ENCODE data around the gene TNPO2. TPM values are rescaled to one million over a fixed set of nuclear protein-coding genes. Genes with fewer than 3 reads are reported as not detected.
"Not testable (repeated sequence)": the region's sequence is repeated elsewhere in the genome, so short reads cannot be mapped to it uniquely, and the experiment has no call there.

TNPO2 gene
- total and polyA plus RNA-seq, 2 donors (not counting 1 experiment from before 2014, with no cell fraction given) = 36.0 to 52.5 TPM

DNA sequence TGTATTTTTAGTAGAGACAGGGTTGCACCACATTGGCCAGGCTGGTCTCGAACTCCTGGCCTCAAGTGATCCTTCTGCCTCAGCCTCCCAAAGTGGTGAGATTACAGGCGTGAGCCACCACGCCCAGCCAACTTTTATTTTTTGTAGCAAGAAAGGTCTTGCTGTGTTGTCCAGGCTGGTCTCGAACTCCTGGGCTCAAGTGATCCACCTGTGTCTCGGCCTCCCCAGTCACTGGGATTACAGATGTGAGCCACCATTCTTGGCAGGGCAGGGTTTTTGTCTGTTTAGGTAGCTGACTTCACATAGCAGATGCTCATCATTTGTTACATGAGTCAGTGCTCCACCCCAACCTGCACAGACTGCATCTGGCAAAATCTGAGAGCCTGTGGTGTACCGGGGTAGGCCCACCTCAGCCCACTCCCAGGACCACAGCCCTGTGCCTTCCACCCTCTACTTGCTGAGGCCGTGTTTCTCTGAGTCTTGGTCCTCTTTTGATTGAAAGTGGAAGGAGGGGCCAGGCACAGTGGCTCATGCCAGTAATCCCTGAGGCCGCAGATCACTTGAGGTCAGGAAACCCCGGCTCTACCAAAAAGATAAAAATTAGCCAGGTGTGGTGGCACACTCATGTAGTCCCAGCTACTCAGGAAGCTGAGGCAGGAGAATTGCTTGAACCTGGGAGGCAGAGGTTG is 4.2 kb upstream of the TNPO2 start:
- no peak for TF ChIP-seq EZH2 (IDR thresholded peaks at IDR 0.05; ENCODE audit: low read length, missing control alignments)
- TF ChIP-seq CTCF (conservative IDR thresholded peaks at IDR 0.05 in 1 of 2, IDR thresholded peaks at IDR 0.05 in 1 of 2; ENCODE audit: low read depth in 1 of 2, low read length in 2 of 2) = no peak
- H3K9ac ChIP-seq (ENCODE audit: insufficient read depth, low read length) = no peak overlapping the region
- H3K4me3 ChIP-seq (replicated peaks in 1 of 4; ENCODE audit: control extremely low read depth in 1 of 4, insufficient read depth in 1 of 4, low read depth in 3 of 4, low read length in 4 of 4) = no peak overlapping the region
- H3K4me2 ChIP-seq (ENCODE audit: extremely low read depth, insufficient read depth, low read length) = no peak overlapping the region
- no peak overlapping the region for H2AFZ ChIP-seq (ENCODE audit: low read length)
- H3K79me2 ChIP-seq (ENCODE audit: control insufficient read depth, insufficient read depth, low read length) = peaks cover 39% of the 10 kb centered on the region
- no peaks in the 10 kb centered on the region for H3K9me3 ChIP-seq (ENCODE audit: control insufficient read depth, insufficient read depth, low read depth, low read length)
- H3K27ac ChIP-seq (ENCODE audit: insufficient read depth, low read length) = no peak overlapping the region
- H3K36me3 ChIP-seq (ENCODE audit: control insufficient read depth, insufficient read depth, low read length) = peaks cover 22% of the 10 kb centered on the region
- H3K27me3 ChIP-seq (ENCODE audit: control insufficient read depth, insufficient read depth, low read length) = no peaks in the 10 kb centered on the region
- no peaks in the 10 kb centered on the region for H4K20me1 ChIP-seq (ENCODE audit: control insufficient read depth, extremely low read depth, insufficient read depth, low read length)
- no peak for DNase-seq (ENCODE audit: low read depth in 2 of 2)
- peaks cover 8% of the 10 kb centered on the region for H3K4me1 ChIP-seq (ENCODE audit: control insufficient read depth, extremely low read depth, insufficient read depth, low read length)

- no peak for DNase-seq (ENCODE audit: low read depth in 2 of 2)
- H3K27ac ChIP-seq (ENCODE audit: insufficient read depth, low read length) = no peak overlapping the region
- H3K4me2 ChIP-seq (ENCODE audit: extremely low read depth, insufficient read depth, low read length) = no peak overlapping the region
- no peaks in the 10 kb centered on the region for H4K20me1 ChIP-seq (ENCODE audit: control insufficient read depth, extremely low read depth, insufficient read depth, low read length)
- H3K4me3 ChIP-seq (replicated peaks in 1 of 4; ENCODE audit: control extremely low read depth in 1 of 4, insufficient read depth in 1 of 4, low read depth in 3 of 4, low read length in 4 of 4) = no peak overlapping the region
- peaks cover 33% of the 10 kb centered on the region for H3K79me2 ChIP-seq (ENCODE audit: control insufficient read depth, insufficient read depth, low read length)
- TF ChIP-seq CTCF (conservative IDR thresholded peaks at IDR 0.05 in 1 of 2, IDR thresholded peaks at IDR 0.05 in 1 of 2; ENCODE audit: low read depth in 1 of 2, low read length in 2 of 2) = no peak
- no peak for TF ChIP-seq EZH2 (IDR thresholded peaks at IDR 0.05; ENCODE audit: low read length, missing control alignments)
- H3K9me3 ChIP-seq (ENCODE audit: control insufficient read depth, insufficient read depth, low read depth, low read length) = no peaks in the 10 kb centered on the region
- H3K9ac ChIP-seq (ENCODE audit: insufficient read depth, low read length) = no peak overlapping the region
- H3K27me3 ChIP-seq (ENCODE audit: control insufficient read depth, insufficient read depth, low read length) = no peaks in the 10 kb centered on the region
- H3K4me1 ChIP-seq (ENCODE audit: control insufficient read depth, extremely low read depth, insufficient read depth, low read length) = peaks cover 3% of the 10 kb centered on the region
- H2AFZ ChIP-seq (ENCODE audit: low read length) = no peak overlapping the region
- H3K36me3 ChIP-seq (ENCODE audit: control insufficient read depth, insufficient read depth, low read length) = peaks cover 22% of the 10 kb centered on the region
Observed at GRCh38 chr19:12726988-12727316, 3.2 kb upstream of the TNPO2 start.

- not testable (repeated sequence) for DNase-seq (ENCODE audit: low read depth in 2 of 2); H3K4me2 ChIP-seq (ENCODE audit: extremely low read depth, insufficient read depth, low read length); H3K27ac ChIP-seq (ENCODE audit: insufficient read depth, low read length); H2AFZ ChIP-seq (ENCODE audit: low read length); H3K4me3 ChIP-seq (replicated peaks in 1 of 4; ENCODE audit: control extremely low read depth in 1 of 4, insufficient read depth in 1 of 4, low read depth in 3 of 4, low read length in 4 of 4); H3K9ac ChIP-seq (ENCODE audit: insufficient read depth, low read length); H3K27me3 ChIP-seq (ENCODE audit: control insufficient read depth, insufficient read depth, low read length); H3K4me1 ChIP-seq (ENCODE audit: control insufficient read depth, extremely low read depth, insufficient read depth, low read length); H4K20me1 ChIP-seq (ENCODE audit: control insufficient read depth, extremely low read depth, insufficient read depth, low read length); H3K9me3 ChIP-seq (ENCODE audit: control insufficient read depth, insufficient read depth, low read depth, low read length)
- Histone ChIP-seq H3K36me3 (ENCODE audit: control insufficient read depth, insufficient read depth, low read length) (peaks cover 14% of the 10 kb centered on the region), H3K79me2 (ENCODE audit: control insufficient read depth, insufficient read depth, low read length) (peaks cover 34% of the 10 kb centered on the region)
Observed at GRCh38 chr19:12725612-12726011, 1.9 kb upstream of the TNPO2 start.
